CD4-positive, alpha-beta T cell treated with Interleukin-2 at 100 ng/mL for 4 hours (primary cell): ENCODE data around the gene SOX10.
"Not testable (repeated sequence)": the region's sequence is repeated elsewhere in the genome, so short reads cannot be mapped to it uniquely, and the experiment has no call there.

Experiments
- DNase-seq: peaks from one replicate; pipeline ENCODE4 v3.0.0-alpha.2; 2020; ENCODE audit warnings: low spot score

The SOX10 gene

DNA sequence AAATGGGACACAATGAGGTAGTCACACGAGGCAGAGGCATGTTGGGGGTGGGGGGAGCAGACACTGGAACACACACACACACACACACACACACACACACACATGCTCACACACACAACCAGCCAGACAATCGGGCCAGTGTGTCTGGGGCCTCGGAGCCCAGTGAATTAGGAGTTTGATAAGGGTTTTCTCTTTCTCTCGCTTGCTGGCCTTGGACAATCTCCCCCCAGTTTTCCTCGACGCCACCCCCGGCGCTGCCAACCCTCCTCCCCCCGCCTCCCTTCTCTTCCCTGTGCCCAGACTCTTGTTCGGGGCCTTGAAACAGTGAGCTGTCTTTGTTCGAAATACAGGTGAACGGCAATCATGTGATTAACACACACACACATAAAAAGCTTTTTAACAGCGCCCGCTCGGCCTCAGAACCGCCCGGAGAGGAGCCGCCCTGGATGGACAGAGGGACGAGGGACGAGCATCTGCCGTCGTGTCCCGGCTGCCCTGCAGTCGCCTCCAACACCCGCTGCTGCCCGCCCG, 1.5 kb upstream of the SOX10 start:
- DNase-seq: no peak

DNA sequence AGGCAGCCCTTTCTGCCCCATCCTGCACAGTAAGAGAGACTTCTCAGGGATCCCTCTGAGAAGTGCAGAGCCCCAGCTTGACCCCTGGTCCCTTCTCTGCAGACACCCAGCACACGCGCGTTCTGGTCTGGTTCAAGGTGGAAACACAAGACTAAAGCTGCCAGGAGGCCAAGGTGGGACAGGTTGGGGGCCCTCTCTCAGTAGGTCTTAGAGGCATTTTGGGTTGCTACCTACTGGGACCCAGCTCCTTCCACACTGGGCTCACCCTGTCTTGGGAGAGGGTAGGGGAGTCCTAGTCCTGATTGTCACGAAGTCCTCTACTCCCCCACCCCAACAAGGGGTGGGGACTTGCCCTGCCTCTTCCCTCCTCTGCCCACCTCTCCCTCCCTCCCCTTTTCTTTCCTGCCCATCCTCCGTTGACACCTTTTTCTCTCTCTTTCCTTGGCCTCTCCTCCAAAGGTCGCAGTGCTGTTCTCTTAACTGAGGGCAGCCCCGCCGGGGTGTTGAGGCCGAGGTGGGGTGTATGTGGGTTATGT, 763 bp upstream of the SOX10 start:
- no peak for DNase-seq

DNA sequence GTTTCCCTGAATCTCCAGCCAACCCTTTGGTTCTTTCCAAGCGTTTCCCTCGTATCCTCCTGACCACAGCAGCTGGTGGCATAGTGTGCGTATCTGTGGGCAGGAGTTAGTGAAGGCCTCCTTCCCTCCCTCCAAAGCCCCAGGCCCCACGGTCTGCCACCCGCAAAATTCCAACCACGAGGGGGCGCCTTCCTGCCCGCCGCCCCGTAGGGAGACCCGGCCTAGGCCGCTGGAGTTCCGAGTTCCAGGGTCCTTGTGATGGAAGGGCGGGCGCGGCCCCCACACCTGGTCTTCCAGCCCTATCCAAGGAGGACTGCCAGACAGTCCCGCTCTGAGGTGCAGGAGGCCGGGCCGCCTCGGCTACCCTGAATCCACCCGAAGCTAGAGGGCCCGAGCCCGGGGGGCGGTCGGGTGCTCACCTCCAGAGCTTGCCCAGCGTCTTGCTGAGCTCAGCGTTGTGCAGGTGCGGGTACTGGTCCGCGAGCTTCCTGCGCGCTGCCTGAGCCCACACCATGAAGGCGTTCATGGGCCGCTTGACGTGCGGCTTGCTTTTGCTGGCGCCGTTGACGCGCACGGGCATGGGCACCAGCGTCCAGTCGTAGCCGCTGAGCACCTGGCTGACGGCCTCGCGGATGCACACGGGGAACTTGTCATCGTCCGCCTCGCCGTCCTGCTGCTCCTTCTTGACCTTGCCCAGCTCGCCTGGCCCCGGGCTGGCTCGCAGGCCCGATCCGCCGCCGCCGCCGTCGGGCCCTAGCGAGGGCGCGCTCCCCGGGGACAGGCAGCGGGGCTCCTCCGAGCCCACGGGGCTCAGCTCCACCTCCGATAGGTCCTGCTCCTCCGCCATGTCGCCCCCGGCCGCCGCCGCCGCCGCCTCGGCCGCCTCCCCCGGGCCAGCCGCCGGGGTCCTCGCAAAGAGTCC, 1.2 kb downstream of the SOX10 start:
- no peak for DNase-seq

DNA sequence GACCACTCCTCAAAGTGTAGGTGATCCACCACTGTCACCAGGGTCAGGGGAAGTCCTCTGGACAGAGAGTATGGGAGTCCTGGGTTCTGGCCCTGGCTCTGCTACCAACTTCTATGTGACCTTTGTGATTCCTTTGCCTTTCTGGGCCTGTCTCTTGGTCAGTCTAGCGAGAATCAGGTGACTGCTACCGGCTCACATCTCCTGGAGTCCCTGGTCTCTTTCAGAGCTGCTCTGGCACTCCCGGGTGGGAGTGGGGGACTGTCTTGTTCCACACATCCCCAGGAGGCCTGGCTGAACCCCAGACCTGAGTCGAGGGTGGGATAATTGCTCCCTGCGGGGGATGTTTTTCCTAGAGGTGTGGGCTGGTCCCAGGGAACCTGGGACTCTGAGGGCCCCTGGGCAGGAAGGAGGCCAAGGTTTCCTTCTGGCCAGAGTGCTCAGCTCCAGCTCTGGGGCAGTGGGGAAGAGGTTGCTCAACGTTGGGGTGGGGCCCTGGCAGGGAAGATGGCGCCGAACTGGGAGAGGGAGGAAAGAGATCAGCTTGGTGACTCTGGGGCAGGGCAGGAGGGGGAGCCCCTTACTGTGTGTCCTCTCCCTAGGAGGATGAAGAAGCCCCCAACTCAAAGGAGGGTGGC, 2.1 kb downstream of the SOX10 start:
- DNase-seq: no peak

DNA sequence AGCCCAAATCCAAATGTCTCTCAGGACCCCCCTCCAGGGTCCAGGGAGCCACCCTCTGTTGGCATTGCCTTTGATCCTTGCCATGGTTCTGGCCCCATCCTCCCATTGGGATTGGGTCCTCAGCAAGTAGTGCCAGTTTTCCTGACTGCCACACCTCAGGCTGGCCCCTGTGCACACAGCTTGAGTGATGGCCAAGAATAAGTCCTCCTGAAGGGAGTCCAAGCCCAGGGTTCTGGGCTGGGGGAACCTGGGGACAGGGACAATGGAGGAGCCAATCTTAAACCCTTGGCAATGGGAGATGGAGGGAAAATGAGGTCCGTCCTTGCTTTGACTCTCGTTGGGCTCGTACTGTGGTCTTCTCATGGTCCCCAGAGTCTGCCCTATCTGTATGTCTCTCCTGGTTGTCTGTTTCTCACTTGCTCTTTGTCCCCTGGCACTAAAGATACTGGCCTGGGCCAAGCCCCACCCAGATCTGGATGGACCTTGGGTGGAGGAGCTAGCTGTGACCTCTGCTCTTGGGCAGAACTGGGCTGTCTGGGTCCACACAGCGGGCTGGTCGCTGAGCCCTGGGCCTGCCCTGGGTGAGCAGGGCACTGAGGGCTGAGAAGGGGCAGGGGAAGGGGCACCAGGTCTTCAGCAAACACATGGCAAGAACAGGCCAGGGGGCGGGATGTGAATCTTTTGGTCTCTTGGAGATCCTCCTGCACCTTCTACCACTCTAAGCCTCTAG, 2.9 kb downstream of the SOX10 start:
- DNase-seq: no peak

DNA sequence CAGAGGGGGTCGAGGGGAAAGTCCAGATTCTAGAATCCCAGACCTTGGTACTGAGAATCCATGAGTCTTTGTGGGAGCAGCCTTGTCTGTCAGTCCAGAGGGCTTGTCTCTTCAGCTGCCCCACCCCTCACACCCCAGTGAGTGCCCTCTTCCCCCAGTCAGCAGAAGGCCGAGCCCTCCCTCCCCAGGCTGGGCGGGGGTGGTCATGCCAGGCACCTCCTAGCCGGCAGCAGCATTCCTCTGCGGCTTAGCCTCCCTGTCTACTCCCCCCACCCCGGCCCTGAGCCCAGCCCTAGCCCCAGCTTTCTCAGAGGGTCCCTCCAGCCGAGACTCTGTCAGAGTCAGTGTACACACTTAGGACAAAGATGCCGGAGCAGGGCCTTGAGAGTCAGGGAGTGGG, 4.6 kb downstream of the SOX10 start:
- DNase-seq: no peak

DNA sequence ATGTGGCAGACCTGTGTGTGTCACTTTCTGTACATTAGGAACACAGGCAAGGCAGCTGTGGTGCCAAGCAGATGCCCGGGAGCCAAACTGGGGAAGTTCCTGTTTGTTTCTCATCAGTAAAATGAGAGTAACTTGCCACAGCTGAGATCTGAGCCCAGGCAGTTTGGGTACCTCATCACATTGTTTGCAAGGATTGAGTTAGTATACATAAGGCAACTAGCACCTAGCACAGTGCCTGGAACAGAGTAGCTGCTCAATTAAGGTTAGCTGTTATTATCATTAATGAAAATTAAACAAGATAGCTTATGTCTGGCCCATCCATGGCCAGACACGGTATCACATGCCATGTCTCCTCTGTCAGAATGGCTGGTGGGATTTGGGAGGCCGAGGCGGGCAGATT, 7.8 kb downstream of the SOX10 start:
- no peak for DNase-seq

DNA sequence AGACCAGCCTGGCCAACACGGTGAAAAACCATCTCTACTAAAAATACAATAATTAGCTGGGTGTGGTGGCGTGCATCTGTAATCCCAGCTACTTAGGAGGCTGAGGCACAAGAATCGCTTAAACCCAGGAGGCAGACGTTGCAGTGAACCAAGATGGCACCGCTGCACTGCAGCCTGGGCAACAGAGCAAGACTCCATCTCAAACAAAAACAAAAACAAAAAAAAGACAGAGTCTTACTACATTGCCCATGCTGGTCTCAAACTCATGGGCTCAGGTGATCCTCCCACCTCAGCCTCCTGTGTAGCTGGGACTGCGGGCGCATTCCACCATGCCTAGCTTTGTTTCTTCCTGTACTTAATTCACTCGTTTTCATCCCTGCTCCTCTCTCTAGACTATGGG, 8.3 kb downstream of the SOX10 start:
- DNase-seq: not testable (repeated sequence)

DNA sequence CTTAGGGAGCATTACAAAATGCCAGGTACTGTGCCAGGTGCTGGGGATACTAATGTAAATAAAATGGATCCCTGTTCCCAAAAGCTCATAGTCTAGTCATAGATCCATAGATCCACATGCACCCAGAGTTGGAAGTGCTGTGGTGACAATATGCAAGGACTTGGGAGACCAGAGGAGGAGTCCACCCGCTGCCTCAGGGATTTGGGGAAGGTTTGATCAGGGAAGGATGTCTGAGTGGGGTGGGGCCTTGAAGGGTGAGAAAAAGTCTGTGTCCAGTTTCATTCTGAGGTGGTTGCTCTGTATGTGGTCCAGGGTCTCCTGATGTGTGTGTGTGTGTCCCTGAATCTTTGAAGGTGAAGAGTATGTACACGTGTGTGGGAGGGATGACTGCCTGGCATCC, 9.2 kb downstream of the SOX10 start:
- no peak for DNase-seq

DNA sequence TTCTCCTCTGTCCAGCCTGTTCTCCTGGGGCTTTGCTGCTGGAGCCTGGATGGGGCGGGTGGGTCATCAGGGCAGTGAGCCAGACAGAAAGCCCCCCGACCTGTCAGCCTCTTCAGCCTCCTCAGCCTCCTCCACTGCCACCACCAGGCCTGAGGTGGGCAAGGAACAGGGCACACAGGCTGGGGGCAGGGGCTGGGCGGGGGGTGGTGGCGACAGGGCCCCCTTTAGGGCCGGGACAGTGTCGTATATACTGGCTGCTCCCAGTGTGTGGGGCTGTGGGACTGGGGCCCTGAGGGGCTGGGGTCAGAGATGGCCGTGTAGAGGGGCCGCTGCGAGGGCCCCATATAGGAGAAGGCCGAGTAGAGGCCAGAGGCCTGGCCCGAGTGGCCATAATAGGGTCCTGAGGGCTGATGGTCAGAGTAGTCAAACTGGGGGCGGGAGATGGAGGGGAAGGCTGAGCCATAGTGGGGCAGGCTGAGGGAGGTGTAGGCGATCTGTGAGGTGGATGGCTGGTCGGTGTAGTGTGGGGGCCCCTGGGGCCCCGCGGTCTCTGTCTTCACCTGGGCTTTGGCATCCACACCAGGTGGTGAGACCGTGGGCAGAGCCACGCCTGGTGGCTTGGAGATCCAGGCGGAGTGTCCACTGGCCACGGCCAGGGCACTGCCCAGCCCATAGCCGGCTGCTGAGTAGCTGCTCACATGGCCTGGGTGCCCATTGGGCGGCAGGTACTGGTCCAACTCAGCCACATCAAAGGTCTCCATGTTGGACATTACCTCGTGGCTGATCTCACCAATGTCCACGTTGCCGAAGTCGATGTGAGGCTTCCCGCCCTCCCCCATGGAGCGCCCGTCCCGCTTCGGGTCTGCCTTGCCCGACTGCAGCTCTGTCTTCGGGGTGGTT, 10.8 kb downstream of the SOX10 start:
- no peak for DNase-seq

DNA sequence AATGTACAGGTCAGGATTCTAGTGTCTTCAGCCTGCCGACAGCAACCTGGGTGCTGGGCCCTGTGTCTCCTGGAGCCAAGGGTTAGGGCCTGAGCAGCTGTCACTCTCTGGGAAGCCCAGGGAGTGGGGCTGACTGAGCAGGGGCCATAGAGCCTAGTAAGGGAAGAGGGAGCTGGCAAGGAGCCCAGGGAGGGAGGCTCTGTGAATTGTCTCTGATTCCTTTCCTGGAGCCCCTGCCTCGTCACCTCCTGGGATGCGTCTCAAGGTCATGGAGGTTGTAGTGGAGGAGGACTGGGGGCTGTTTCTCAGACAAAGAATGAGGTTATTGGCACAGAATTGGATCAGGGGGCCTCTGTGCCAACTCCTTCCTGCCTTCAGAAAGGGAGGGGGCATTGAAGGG, 11.8 kb downstream of the SOX10 start:
- no peak for DNase-seq

DNA sequence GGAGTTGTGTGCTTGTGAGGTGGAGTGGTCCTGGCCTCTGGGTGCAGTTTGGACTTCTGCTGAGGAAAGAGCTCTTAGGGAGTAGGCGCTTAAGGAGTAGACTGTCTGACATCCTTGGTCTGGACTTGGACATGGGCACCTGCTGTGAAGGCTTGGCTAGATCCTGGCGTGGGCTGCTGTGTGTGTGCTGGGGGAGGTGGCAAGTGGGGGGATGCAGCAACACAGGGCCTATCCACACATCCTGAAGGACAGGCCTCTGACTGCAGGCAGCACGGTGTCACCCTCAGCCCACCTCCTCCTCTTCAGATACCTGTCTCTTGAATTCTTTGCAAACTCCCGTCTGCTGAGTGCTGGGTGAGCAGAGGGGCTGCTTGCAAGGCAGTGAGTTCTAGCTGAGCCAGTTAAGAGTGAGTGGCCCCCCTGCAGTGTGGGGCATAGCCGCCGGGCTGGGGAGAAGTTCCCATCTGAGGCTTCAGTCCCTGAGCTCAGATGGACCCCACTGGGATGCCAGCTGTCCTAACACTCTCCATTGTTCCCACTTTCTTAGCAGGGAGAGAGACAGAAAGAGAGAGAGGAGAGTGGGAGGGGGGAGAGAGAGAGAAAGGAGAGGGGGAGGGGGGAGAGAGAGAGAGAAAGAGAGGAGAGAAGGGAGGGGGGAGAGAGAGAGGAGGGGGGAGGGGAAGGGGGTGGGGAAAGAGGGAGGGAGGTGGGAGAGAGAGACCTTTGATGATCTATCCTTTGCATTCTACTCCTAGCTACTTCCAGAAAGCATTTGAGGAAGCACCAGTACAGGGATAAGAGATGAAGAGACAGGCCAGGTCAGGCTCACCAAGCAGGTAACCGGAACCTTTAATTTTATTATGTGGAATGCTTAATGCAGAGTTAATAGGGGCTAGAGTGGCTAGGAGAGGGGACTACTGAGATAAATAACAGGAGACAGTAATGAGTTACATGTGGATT, 12.6 kb downstream of the SOX10 start:
- DNase-seq: no peak

DNA sequence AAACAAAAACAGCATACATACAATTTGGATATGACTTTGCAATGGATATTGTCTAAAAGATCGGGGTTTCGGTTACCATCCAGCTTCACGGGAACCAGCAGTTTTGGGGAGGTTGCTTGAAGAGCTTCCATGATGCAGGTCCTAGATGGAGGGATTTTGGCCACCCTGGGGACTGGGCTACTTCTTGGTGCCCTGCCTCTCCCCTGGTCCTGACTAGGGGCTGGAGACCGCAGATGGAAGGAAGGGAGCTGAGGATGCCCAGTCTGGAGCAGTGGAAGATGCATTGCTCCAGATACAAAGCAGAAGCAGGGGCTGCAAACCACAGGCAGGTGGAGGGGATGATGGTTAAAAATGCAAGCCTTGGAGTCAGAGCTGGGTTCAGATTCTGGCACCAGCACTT, 13.5 kb downstream of the SOX10 start:
- no peak for DNase-seq

DNA sequence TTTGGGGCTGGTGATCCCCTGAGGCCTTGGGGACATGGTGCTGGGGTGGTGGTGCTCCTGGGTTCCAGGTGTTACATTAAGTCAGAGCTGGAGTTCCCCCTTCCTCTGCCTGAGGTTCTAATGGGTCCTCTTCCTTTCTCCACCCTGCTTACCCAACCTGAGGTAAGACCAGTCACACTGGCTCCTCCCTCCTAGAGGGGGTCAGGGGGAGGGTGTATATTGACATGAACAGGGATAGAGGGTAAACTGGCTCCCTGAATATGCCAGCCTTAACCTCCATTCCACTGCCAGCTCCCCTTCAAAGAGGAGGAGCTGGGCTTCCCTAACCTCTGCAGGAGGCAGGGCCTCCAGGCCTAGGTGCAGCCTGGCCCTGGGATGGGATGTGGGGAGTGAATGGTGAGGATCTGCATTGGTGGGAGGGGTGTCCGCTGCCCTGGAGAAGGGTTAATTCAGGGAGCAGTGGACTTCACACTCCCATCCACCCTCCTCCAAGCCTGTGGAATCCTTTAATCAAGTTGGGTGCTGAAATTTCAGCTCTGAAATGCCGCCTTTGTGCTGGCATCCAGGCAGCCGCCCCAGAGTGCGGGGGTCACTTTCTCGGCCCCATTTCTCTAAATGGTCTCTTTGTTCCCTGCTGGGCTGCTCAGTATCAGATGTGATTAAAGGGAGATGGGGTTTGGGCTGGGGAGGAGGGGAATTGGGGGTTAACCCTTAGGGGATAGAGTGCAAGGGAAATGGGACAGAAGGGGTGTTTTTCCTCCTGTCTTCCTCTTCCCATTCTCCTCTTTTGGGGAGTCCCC, 15.7 kb downstream of the SOX10 start:
- DNase-seq: no peak

DNA sequence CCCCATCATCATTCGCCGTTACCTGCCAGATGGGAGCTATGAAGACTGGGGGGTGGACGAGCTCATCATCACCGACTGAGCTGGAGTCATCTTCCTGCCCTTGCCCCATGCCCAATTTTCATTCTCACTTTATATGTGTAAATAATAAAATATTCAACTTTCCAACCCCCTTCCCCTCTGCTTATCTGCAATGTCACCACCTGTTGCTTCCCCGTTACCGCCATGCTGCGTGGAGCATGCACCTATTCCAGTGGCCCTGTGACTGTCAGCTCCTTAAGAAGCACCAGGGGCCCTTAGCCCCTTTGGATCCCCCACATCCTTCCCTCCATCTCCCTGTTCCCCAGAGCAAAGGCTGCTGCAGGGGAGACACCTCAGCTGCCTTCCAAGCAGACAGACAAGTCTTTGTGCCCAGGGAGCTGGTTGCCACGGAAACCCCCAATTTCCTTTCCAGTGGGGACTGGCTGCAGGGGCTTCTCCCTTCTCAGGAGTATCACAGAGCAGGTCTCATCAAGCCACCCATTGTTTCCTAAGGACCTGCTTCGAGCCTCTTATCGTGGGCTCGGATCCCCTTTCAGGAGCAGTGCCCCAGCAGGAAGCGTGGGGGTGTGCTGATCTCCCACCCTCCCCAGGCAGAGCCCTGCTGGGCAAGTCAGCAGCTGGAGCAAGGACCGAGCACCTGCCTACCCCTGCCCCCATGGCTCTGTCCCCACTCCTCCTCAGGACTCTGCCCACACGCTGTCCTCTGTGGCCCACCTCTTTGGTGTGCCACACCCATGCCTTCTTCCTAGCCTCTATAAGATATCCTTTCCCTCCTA, 16.5 kb downstream of the SOX10 start:
- no peak for DNase-seq

DNA sequence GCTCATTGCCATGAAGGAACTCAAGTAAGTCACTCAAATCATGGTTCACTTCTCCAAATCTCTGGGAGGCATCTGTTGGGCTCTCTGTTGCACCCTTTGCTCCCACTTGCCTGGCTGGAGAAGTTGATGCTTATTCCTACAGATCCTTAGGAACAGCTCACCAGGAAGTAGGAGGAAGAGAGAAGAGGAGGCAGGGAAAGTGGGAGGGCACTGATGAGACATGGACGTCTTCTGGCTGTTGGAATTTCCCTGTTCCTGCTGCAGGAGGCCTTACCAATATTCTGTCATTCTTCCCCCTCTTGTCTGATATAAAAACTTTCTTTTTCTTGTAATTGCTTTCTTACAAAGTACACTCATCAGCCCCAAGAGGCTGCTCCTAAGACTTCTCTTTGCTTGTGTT, 17.2 kb downstream of the SOX10 start:
- DNase-seq: no peak

DNA sequence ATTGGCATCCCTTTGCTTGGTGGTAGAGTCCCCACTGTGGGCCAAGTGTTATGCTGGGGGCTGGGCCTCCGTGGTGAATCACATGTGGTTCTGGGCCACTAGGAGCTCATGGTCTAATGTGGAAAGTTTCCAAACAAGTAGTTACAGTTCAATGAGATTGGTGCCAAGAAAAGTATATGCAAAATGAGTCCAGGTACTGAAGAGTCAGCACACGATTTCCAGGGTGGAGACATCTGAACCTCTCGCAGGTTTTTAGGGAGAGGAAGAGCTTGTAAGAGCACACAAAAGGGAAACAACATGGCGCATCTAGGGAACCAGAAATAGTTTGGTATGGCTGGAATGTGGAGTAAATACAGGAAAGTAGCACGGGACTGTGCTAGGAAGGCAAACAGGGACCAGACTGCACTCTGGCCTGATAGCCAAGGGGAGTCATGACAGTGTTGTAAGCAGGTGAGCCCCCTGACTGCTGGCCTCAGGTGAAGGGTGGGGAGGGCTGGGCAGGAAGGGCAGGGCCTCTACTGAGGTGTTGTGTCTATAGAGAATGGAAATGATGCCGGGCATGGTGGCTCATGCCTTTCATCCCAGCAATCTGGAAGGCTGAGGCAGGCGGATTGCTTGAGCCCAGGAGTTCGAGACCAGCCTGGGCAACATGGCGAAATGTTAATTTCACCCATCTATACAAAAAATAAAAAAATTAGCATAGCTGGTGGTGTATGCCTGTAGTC, 18.3 kb downstream of the SOX10 start:
- no peak for DNase-seq

DNA sequence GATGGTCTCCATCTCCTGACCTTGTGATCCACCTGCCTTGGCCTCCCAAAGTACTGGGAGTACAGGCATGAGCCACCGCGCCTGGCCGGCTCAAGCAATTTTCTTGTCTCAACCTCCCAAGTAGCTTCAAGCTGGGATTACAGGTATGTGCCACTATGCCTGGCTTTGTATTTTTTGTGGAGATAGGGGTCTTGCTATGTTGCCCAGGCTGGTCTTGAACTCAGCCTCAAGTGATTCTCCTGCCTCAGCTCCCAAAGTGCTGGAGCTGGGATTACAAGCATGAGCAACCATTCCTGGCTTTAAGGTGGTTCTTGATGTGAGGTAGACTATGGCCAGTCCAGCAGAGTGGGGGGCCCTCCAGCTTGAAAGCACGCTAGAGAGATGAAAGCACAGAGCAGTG, 23.3 kb downstream of the SOX10 start:
- DNase-seq: no peak
